ENCODE data around the gene SLIT3.

SLIT3 gene

DNA sequence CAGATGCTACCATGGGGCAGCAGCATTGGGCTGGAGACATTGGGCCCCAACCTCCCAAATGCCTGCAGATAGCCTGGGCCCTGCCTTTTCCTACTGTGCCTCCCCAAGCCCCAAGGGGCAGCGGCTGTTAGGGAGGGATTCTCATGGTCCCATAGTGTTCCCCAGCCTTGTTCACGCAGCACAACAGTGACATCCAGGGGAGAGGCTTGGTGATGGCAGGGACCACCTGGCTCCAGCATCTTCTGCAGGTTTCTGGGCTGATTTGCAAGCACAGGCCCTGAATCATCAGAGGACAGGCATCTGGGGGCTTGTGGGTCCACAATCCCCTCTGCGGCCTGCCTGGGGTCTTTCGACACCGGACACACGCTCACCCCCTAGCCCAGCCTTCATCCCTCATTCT, 354.6 kb downstream of the SLIT3 start:
- no peak for FAIRE-seq

DNA sequence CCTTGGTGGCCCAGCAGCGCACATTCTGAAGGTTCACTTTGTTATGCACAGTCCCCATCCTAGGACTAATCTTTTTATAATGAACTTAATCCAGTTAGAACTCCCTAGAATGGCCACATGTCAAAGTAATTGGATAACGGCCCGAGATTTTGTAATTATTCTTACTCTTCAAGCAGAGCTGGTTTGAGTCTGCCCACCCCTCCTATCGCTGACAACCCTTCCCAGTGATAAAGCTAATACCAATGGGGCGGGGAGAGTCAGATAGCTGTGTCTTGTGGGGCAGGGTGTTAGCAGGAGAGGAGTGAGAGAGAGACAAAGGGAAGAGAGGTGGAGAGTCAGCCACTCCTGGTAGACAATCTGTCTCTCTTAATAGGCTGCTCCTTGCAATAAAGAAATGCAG, 356.9 kb downstream of the SLIT3 start:
- FAIRE-seq = no peak

DNA sequence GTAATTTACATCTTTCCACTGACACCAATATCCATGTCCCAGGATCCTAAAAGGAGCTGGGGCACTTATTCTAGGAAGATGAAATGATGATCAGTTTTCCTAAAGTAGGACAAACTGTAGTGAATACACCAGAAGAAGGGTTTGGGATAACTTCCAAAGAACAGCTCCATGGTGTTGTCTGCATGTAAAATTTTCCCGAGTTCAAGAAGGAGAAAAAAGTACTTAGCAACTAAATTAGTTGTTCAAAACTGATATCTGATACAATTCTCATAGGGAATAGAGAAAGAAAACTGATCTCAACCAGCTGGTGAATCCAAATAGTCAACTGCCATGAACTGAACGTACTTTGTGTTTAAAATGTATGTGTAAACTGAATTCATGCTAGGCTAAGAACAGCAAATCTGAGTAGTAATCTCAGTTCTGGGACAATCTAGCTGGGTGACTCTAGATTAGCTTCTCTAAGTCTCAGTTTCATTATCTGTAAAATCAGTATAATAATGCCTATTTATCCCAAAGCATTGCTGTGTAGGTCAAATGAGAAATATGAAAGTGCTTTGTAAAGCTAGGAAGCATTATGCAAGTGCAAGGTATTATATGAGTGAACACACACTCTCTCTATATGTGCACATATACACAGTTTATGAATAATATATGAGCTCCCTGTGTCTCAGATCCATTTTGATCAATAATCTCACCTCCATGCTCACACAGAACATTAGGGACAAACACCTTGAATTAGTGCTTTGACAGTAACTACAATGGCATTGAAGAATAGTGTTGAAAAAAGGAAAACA, 357.7 kb downstream of the SLIT3 start:
- FAIRE-seq = no peak

DNA sequence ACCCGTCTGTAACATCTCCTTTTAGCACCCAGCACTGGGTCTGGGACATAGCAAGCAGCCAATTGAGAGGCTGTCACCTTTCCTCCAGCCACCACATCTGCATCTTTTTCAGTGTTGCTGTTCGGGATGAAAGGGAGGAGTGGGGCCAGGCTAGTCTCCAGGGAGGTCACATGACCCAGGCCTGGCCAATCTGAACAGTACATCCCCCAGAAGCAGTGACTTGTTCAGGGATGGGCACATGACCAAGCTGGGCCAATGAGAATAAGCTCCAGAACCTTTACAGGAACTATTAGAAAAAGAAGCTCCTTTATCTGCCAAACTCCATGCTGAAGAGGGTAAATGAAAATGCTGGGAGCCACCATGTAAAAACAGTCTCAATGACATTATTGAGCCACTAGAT, 359.0 kb downstream of the SLIT3 start:
- no peak for FAIRE-seq

DNA sequence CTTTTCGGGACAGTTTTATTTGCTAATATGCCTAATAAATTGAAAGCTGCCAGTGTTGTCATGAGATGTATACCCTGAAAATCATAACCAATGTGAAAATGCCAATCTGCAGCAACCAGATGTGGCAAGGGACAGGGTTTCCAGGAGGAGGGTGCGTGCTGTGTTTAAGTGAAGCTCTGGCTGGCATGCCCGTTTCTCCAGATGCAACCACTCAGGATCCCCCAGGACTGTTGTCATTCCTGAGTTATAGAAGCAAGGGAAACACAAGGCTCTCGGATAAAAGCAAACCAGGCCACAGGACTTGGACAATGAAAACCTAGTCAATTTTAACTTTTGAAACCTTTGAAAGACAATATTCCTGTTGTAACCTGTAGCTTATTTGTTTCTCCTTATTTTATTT, 360.2 kb downstream of the SLIT3 start:
- FAIRE-seq = no peak

DNA sequence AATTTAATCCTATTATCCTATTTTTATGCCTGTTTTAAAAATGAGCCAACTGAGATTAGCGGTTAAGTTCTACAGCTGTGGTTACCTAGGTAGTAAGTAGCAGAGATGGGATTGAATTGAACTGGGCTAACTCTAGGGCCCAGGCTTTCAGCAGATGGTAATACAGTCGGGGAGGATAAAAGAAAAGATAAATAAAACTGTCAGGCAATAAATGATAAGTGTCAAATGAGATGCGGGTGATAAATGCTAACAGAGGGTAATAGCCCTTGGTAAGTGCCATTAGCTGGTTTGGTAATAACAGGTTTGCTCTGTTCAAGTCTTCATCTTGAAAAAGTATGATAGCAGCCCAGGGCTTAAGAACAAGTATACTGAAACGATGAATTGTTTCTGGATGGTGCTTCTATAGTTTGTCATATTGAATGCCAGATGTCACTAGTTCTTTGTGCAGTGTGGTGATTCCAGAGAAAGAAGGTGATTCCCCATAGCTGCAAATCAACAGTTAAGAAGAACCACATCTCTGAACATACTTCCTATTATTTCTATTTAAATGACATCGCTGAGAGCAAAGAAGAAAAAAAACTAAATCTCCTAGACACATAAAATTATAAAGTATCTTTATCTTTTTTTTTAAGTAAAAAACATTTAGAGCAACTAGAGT, 360.9 kb downstream of the SLIT3 start:
- no peak for FAIRE-seq

DNA sequence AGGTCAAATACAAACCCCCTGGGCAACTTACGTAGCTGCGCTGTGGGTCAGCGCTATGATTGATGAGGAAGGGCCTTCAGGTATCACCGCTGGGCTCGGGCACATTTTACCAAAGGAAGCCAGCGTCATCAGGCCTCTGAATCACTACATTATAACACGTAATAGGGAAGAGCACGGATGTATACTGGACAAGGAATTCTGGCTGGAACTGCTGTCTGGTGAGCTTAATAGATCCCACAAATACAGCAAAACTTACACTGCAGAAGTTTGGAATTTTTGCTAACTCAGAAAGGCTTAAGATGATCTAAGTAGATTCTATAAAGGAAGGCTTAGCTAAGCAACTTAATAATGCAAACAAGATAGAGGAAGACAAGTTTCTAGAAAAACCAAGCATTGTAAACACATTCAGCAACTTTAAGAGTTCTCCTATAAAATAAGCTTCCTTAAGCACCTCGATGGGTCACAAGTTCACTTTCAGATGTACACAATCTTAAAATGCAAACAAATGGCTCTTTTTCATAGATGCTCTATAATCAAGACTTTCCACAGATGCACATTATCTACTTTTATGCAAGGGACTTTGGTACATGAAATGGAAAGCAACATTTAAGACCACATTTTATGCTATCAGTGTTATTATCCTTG, 361.7 kb downstream of the SLIT3 start:
- no peak for FAIRE-seq

DNA sequence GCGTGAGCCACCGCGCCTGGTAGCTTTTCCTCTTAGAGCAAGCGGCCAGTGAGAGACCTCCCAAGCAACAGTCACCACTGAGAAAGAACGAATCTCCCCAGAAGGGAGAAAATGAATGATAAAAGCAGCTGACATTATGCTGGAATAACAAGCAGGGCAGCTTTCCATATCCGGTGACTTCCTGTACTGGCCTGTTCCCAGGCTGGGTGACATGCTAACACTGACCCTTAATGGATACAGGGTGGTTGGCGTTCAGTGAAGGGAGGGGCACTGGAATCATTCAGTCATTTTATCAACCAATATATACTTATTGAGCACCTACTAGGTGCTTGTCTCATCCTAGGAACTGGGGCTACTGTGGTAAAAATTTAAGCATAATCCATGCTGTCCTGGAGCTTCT, 364.4 kb downstream of the SLIT3 start:
- FAIRE-seq = no peak

DNA sequence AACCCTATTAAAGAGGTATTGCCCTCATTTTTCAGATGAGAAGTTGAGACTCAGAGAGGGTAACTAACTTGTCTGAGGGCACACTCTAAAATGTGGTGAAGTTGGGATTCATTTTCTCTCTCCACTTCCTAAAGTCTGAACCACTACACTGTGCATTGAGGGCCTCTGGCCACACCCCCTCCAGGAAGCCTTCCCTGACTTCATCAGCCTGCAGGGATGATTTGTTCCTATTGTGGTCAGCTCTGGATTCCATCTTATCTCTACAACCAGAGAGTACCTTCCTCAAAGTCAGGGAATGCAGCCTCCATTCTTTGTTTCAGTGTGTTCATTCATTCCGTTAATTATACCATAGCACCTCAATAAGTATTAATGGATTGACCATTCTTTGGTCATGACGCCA, 365.8 kb downstream of the SLIT3 start:
- no peak for FAIRE-seq

DNA sequence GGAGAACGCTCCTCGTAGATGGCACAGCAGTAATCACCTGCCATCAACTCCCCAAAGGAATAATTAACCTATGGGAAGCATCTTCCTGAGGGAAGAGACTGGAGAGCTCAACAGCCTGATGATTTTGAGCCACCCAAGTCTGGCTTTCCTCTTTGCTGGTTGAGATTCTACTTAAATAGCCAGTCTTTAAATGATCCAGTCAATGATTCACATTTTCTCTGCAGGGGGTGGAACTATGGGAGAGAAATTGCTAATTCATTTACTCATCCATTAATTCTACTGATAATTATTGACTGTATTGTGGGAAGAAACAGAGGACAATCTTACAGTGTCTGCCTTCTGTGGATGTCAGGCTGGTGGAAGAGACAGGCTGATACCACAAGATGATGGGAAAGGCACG, 366.8 kb downstream of the SLIT3 start:
- no peak for FAIRE-seq

DNA sequence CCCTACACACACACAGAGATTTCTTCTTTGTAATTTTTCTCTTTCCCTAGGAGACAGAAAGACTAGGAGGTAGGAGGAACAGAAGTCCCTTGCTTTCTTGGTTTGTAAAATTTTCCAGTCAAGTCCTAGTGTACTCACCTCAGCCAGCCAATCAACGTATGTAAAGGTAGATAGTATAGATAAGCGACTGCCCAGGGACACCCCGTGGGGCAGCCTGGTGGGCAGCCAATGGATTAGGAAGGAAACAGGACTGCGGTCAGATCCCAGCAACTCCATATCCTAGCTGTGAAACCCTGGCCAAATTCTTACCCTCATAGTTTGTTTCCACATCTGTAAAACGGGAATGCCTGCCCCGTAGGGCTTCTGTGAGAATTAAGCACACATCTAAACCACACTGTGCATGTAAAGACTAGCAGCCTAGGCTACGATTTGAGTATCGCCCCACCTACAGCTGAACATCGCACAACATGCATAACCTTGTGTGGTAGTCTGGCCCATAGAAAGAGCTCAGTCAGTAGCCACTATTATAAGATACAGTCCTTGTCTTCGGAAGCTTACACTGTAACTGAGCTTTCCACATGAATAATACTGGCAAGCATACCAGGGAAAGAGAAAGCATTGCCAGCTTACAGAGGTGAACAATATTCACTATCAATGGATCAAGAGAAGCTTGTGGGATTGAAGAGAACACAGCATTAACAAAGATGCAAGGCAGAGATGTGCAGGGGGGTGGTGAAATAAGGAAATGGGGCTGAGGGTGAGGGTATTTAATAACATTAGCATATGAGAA, 368.3 kb downstream of the SLIT3 start:
- FAIRE-seq = no peak

DNA sequence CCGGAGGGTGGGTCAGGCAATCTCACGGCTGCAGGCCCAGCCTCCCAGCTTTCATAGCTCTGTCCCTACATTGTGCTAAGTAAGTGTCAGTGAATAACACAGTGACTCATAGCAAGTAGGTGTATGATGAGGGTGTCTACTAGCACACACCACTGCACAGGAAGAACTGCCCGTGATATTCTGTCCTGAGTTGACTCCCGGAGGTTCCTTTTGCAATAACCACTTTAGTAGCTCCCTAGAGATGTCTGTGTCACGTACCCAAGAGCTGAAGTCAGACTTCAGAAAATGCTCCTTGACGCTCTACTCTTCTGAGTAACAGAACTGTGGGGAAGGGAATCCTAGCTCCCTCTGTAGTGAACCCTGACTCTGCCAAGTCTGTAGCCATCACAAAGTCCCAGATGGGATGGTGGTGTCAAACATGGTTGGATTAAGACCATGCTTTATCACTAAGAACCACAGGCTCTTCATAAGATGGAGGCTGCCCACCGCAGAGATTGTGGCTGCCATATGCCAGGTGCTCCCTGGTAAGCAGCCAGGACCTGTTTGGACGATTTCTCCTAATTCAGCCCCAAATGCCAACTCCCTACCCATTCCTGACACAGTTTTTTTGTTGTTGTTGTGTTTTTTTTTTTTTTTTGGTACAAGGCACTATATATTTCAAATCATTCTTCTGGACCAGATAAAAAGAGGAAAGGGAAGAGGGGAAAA, 369.1 kb downstream of the SLIT3 start:
- no peak for FAIRE-seq

DNA sequence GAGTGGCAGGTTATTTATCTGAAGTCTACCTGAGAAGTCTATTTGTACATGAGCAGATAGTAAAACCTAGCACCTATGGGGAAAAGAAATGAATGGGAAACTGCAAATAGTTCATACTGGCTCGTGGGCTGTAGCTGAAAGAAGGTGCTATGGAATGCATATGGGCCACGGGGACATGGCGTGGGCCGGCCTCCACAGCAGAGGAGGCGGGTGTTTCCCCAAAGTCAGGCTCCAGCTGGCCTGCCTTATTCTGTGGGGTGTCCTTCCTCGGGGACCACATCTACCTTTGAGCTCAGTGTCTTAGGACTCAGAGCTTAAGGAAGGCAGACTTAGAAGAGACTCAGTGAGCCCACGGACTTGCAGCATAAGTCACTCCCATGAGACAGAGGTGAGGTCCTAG, 371.3 kb downstream of the SLIT3 start:
- FAIRE-seq = no peak

DNA sequence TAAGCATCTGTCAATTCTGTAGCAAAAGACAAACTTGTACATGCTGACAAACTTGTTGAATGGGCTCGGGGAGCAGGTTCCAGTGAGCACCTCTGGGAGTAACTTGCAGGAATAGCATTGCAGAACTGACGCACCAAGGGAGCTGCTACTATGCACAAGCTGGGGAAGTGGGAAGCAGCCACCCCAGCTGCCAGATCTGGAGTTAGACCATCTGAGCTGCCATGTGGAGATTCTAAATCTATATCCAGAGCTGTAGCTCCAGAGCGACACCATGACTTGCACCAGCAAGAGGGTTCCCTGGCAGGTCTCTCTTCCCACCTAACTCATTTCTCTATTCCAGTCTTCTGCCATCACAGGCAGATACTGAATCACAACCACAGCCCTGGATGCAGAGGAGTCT, 375.8 kb downstream of the SLIT3 start:
- no peak for FAIRE-seq

DNA sequence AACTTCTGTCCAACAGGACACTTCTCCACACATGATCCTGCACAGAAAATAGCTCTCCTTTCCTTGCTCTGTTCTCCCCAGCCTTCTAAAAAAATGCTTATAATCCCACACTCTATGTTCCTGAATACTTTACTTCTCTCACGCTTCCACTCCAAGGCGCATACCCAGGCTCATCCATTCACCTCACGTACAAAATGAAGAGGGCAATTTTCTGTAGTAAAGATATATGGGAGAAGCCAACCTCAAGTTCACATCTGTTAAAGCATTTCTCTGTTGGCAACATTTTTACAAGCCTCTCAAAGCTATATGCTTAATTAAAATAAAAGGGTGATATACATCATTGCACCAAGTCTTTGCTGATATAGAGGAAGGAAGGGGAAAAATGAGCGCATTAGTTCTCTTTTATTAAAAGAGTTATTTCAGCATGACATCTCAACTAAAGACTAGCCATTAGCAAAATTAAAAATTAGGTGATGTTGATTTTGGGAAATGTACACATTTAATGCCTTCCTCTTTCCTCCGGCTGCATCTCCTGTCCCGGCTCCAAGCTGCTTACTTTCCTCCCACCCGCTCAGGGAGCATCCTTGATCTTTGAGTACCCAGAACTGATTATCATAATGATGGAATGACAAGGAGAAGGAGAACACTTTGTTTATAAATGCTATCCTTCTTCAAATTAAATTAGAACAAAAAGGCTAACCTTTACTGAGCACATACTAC, 379.6 kb downstream of the SLIT3 start:
- no peak for FAIRE-seq

DNA sequence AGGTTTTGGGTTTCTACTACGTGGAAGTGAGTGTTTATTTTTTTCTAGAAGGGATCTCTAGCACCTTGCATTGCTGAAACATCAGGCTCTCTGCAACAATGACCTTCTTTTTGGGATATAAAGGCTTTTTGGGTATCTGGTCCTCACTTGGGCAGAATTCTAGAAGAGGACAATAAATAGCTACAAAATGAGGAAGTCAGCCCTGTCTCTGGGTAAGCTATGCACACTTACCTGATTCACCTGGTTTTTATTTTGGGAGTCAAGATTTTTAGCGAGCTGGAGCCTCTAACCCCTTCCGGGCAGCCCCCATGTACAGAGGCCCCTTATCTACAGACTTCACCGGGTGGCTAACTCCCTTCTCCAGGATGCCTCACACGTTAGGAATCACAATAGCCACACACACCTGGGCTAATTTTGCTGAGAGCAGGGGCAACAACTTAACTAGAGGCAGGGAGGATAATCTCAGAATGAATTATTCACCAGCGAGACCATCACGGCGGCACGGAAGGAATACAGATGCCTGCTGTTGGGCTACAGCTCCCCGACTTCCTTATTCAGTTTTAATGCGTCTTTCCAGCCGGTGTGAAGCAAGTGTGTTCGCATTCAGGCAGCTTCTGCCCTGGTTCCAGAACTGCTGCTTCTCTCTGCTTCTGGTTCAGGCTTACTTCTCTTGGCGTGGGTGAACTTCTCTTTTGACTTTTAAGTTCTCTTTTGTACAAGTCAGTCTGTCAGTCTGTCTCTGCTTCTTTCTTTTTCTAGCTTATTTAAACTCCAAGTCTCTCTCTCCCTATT, 380.7 kb downstream of the SLIT3 start:
- FAIRE-seq = no peak

DNA sequence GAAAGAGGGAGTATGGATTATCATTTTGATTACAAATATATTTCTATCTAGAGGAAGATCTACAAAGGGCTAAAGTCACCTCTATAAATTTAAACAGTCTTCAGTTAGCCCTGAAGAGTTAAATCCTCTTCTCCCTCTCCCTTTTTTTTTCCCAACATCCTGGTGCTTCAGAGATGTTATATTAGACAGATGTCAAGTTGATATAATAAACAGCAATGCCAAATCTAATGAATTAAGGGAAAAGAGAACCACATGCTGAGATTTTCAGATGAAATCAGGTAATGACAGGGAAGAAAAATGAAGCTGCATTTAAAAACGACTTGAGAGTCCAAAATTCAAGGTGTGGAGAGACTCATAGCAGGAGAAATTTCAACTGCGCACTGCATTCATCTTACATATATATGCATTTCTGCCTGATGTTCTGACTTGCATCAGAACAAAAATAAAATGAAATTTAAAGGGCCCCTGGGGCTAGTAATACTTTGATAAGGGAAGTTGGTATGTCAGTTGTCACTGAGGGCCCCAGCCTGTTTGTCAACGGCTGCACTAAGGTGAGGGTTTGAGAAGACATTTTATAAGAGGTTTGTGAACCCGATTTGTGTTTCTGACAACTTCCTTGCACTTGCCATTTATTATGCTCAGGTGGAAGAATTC, 382.9 kb downstream of the SLIT3 start:
- FAIRE-seq = no peak

DNA sequence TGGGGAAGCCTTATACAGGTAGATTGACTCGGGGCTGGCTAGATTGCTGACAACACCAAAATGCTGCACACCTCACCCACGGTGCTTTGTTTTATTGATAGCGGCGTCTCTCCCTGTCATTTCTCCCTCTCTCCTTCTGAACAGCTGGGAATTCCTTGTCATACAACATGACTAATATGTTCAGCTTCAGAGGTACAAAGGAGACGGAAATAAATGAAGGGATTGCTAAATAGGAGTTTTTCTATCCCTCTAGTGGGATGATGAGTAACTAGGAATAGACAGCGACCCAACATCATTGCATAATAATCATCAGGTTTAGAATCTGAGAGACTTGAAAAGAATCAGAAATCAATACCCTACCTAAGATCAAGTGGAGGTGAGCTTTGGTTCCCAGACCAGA, 384.1 kb downstream of the SLIT3 start:
- no peak for FAIRE-seq

DNA sequence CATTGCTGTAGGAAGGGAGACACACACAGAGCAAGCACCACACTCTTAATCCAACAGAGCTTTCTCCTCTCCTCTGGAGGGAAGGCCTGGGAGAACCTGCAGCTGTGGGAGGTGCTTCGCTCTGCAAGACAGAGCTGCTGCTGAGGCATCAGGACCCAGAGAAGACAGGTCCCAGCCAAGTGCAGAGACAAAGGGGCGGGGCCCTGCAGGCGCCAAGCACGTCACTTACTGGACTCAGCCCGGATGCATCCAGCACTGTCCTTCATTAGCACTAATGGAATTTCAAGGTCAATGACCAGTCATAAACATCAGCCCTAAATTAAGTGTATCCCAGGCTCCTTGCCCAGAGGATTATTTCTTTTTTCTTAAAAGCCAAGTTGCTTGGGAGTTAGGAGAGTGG, 384.7 kb downstream of the SLIT3 start:
- FAIRE-seq = no peak

DNA sequence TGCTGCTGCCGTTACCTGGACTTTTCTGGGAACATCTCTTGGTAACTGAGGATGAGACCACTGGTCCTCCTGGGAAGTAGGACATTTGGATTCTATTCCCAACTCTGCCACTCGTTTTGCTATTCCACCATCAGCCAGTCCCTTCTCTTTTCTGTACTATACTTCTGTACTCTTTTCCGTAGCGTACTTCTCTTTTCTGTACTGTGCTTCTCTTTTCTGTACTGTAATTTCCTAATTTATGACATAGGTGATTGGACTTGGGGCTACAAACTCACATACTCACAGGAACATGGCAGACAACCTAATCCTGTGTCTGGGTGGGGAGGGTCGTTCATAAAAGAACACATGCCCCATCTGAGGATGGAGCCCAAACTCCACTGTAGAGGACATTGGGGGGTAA, 386.4 kb downstream of the SLIT3 start:
- no peak for FAIRE-seq

DNA sequence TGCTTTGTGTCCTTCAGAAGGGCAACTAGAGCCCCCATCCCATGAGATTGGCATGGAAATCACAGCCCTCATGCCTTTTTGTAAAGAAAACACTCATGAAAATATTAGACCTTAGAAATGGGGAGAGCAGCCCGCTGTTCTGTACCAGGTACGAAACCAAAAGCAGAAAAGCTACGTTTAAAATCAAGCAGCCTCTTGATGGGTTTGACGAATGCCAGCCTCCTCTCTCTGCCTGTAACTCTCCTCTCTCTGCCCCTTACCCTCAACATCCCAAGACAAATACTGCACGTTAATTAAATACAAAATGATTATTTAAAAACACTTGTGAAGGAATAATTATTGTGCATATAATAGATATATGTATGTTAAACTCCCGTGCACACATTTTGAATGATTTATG, 390.1 kb downstream of the SLIT3 start:
- FAIRE-seq = no peak
